DMS53 treated with DMSO at 0.1 percent for 48 hours (cell line): ENCODE data around the gene FAS.

Source experiments
- DNase-seq: peaks from one replicate; lab custom pipeline; 2025; ENCODE audit not compliant: unreplicated experiment; lab: John Stamatoyannopoulos, UW

Gene FAS

DNA sequence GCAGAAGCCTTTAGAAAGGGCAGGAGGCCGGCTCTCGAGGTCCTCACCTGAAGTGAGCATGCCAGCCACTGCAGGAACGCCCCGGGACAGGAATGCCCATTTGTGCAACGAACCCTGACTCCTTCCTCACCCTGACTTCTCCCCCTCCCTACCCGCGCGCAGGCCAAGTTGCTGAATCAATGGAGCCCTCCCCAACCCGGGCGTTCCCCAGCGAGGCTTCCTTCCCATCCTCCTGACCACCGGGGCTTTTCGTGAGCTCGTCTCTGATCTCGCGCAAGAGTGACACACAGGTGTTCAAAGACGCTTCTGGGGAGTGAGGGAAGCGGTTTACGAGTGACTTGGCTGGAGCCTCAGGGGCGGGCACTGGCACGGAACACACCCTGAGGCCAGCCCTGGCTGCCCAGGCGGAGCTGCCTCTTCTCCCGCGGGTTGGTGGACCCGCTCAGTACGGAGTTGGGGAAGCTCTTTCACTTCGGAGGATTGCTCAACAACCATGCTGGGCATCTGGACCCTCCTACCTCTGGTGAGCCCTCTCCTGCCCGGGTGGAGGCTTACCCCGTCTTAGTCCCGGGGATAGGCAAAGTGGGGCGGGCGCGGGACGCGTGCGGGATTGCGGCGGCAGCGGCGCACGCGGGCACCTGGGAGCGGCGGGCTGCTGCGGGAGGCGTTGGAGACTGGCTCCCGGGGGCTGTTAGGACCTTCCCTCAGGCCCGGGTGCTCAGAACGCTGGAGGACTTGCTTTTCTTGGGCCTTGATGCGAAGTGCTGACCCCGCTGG is at the start of gene FAS:
Gene FAS (plus strand): TSS at position 415 of the 777 bp plus-strand sequence. CDS start 79 bp downstream, at position 494.
- peak; percentile 19 for DNase-seq

DNA sequence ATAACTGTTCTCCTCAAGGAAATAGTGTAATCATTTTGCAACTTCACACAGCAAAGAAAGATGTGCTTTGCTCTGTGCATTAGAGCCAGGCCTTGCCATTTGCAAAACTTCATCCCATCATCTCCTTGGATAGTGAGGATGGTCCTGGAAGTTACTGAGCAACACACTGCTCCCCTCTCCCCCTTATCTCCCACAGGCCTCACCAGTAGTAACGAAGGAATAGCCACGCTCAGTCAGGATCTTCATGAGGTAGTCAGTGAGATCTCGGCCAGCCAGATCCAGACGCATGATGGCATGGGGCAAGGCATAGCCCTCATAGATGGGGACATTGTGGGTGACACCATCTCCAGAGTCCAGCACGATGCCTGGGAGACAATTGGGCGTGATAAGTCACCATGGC is 49.6 kb upstream of the FAS start:
- no peak for DNase-seq

DNA sequence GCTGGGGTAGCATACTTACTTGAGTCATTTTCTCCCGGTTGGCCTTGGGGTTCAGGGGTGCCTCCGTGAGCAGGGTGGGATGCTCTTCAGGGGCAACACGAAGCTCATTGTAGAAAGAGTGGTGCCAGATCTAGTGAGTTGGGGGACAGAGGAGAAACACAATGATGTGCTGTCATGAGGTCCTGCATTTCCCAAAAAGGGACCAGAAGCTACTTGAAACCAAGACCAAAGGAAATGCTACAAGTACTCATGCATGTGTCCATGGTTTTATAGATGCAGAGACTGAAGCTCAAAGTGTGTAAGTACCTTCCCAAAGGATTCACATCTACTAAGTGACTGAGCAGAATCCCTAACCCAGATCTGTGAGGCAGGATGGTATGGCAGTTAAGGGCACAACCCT is 46.8 kb upstream of the FAS start:
- DNase-seq, result no peak

DNA sequence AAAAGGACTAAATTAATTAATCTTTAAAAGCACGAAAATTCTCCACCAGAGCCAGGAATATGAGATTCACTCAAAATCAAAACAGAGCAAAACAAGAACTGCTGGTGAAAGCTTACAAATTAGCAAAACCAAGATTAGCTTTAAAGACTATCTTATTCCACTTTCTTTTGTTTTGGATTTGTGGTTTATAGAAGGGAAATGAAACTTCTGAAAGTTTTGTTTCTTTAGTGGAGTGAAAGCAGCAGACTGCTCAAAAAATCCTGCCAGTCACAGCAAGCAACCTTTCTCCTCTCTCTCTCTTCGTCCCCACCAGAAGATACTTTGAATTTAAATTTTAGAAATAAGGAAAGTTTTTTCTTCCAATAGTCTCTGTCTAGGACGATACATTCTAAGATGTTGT is 45.8 kb upstream of the FAS start:
- no peak for DNase-seq

DNA sequence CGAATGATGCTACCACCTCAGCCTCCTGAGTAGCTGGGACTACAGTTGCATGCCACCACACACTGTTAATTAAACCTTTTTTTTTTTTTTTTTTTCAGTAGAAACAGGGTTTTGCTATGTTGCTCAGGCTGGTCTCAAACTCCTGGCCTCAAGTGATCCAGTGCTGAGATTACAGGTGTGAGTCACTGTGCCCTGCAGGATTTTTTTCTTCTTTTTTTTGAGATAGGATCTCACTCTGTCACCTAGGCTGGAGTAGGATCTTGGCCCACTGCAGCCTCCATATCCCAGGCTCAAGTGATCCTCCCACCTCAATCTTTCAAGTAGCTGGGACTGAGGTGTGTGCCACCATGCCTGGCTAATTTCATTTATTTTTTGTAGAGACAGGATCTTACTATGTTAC is 44.4 kb upstream of the FAS start:
- no peak for DNase-seq

DNA sequence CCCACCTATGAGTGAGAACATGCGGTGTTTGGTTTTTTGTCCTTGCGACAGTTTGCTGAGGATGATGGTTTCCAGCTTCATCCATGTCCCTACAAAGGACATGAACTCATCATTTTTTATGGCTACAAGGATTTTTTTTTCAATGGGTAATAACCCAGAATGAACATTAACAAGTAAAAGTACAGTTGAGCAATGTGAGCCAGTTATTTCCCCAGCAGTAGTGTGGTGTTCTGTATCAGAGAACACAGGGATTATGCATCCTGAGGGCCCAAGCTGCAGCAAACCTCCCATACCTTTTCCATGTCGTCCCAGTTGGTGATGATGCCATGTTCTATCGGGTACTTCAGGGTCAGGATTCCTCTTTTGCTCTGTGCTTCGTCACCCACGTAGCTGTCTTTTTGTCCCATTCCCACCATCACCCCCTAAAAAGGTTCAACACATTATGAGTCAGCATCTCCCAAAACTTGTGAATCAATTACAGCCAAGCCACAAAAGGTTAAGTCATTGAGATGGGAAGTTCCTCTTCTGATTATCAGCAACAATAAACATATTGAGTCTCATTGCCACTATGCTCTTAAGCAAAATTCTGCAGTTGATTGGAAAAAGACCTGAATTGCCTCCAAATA is 43.5 kb upstream of the FAS start:
- no peak for DNase-seq

DNA sequence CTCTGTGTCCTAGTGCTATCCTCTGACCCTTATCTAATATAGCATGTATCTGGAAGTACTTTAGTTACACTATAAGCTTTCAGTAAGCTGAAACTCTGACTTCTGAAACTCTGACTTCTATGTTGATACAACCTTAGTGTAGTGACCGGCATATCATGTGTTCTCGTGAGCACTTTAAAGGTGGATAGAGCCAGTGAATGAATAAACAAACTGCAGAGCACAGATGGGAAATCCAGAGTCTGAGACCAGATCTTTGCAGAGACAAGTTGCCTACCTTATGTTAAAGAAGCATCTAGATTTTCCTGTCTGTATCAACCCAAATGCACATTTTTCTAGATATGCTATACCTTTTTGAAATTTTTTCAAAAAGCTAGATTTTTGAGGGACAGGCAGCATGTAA is 41.5 kb upstream of the FAS start:
- no peak for DNase-seq

DNA sequence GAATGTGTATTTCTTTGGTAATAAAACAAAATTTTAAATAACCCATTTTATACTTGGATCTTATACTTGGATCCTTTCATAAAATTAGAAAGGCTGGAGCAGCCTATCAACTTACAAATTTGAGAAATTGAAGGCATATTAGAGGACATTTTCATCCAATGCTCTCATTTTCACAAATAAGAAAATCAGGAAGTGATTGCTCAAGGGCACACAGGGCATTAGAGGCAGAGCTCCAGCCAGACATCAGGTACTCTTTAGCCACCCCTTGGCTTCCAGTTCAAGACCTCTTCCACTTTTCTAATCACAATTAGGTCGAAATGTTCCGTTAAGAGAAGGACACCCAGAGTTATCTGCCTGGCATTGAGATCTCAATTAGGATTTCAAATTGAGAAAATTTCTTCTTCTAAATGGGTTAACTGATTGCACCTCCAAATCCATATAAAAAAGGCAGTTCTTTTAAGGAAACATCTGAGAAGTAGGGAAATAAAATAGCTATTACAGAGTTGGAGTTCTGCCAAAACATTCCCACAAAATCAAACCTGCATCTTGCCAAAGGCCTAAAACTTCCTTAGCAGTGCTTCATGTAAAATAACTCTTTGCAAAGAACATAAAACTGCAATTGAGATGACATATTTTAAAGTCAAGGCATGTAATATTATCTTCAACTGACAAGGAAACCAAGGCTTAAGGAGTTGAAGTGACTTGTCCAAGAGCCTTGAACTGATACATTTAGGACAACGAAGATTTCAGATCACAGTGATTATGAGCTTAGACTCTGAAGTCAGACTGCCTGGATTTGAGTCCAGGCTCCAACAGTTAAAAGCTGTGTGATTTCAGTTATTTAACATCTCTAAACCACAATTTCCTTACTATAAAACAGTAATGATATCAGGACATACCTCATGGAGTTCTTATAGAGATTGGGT is 40.4 kb upstream of the FAS start:
- no peak for DNase-seq

DNA sequence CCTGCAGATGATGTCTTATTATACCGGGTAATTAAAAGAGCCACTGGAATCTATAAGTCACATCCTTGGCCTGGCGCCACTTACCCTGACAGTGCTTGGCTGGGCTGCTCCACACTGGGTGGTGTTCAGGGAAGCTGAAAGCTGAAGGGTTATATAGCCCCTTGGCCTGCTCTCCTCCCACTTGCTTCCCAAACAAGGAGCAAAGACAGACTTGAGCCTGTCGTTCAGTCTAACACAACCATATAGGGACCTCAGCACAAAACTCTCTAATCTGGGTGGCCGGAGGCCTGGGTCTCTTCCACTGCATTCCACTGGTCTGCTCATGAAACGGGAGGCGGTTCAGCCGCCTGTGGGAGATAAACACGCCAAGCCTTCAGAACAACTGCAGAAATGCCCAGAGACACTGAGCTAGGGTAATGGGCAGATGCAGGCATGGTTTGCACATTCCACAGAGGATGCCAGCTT is 37.9 kb upstream of the FAS start, which contains the start of gene ACTA2:
Gene ACTA2 (minus strand): TSS at position 127 of the 465 bp plus-strand sequence. CDS start 3,843 bp downstream, outside the sequence.
- DNase-seq, result no peak

DNA sequence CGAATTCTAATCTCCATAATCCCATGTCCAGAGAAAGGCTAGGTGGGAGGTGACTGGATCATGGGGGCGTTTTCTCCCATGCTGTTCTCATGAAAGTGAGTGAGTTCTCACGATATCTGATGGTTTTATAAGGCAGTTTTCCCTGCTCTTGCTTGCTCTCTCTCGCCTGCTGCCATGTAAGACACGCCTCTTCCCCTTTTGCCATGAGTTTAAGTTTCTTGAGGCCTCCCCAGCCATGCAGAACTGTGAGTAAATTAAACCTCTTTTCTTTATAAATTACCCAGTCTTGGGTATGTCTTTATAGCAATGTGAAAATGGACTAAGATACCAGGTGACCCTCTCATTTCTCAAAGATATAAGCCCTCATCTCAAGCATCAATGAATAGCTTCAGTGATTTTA is 36.9 kb upstream of the FAS start:
- no peak for DNase-seq

DNA sequence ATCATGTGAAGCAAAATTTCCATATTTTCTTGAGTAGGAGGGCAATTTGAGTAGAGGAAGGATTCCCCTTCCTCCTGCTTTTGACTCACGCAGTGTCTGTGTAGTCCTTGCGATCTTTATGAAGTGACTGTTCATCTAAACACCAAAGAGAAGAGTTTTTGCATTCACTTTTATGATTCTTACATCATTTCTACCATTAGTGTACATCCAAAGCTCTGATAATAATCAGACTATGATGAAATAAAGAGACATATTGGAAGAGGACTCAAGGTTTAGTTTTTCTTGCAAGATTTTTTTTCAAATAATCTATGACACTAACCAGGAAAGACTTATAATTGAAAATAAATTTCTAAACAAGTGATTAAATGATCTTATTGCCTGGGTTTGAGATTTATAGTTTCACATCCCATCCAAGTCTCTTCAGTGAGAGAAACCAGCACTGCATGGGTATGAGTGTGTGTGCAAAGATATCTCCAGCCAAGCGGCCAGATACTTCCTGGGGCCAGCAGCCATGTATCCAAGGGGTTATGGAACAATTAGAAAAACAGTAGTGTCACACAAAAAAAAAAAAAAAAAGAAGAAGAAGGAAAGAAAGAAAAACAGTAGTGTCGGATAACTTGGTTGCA is 36.0 kb upstream of the FAS start:
- no peak for DNase-seq

DNA sequence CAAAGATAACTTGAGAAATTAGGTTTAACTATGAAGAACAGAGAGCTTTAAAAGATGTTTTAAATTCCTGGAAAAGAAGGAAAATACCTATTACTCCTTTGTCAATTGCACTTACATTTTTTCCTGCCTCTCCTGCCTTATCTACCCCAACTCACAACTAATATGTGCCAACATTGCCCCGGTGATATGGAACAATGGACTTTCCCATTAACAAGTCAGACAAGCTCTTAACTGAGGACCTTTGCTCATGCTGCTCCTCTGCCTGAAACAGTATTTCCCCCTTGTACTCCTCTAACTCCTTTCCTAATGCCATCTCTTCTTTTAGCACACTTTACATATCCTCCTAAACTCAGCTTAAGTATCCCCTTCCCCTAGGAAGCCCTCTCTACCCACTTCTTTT is 33.2 kb upstream of the FAS start:
- DNase-seq, result no peak

DNA sequence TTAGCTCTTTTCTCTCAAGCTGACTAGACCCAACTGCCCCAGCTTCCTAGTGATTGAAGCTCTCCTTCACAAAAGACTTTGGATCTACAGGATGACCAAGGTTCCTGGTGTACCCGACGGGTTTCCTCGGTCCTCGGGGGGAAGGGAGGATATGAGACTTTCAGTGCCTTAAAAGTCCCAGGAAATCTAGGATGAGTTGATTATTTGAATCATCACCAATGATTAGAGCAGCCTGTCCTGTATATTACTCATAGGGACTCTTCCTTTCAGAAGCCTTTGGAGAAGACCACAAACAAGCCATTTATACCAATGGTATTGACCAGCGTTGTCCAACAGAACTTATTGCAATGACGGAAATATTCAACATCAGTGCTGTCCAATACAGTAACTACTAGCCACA is 31.9 kb upstream of the FAS start:
- DNase-seq, result no peak

DNA sequence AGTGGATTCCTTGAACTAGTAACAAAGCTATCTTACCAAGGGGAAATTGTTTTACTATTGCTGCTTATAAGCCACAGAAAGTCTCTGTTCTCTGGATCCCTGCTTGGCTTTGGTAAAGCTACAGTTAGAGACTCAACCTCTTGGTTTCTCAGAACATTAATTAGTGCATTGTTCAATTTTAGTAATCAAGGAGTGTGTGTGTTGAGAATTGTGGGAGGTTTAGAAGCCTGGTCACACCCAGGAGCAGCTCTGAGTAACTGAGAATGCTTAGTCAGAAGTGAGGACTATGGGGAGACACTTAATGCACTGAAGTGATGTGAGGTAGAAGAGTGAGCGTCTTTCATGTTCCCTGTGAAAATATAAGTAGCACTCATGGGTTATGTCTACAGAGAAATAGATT is 29.8 kb upstream of the FAS start:
- no peak for DNase-seq

DNA sequence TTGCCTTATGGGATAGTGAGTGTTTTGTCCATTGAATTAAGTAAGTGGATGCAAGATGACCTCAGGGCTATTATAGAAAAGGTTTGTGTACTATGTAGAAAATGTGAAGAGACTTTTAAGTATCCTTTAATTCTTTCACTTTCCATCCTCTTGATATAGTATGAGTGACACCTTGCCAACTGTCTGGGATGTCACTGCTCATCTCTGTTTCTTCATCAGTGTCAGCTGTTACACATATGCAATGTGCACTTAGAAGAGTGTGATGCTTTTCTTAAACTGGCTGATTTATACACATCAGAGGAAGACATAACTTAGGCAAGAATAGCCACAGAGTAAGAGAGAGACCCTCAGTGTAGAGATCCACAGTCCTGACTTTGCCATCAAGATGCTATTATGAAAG is 29.3 kb upstream of the FAS start:
- DNase-seq, result no peak

DNA sequence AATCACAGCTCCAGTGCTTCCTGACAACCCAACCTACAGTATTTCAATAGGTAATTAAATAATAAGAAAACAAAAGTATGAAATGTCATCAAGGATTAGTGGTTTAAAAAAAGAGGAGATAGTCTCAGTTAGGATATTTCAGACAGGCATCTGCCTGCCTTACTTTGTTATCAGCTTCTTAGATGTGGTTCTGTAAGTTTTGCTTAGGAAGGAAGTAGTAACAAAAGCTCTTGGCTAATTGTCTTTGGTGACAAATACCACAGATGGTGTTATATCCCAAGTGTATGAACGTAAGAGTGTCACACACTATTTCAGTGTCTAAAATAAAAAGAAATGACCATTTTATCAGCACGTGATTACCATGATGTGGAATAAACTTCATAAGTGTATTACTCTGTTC is 28.3 kb upstream of the FAS start:
- DNase-seq, result no peak

DNA sequence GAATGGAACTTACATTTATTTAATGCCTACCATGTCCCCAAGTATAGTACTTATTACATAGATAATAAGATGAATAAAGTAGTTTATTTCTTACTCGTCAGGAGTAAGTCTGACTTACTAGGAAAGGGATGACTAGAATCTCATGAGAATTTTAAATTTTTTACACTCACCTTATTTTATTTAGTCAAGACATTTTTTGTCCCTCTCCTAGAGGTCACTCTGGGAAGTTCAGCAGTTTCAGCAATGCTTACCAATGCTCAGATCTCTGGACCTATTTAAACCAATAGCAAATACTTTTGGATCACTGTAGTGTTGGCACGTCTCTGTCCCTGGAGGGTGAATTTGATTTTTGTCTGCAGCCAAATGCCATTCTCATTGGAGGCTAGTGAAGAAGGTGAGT is 27.3 kb upstream of the FAS start:
- DNase-seq, result no peak

DNA sequence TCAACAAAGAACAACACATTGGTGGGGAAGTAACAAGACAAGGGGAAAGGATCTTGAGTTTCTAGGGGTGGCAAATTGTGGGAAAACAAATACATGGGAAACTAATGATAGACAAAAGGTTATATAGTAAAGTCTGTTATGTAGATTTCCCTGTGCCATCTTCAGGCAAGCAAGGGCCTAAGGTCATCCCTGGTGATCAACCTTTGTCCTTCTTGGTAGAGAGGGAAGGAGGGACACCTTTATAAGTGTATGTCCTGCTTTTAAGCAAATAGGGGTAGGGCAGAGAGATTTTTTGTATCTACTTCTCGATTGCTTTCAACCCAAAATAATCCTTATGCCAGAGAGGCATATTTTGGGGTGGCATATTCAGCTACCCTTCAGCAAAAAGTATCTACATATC is 26.2 kb upstream of the FAS start:
- DNase-seq, result no peak

DNA sequence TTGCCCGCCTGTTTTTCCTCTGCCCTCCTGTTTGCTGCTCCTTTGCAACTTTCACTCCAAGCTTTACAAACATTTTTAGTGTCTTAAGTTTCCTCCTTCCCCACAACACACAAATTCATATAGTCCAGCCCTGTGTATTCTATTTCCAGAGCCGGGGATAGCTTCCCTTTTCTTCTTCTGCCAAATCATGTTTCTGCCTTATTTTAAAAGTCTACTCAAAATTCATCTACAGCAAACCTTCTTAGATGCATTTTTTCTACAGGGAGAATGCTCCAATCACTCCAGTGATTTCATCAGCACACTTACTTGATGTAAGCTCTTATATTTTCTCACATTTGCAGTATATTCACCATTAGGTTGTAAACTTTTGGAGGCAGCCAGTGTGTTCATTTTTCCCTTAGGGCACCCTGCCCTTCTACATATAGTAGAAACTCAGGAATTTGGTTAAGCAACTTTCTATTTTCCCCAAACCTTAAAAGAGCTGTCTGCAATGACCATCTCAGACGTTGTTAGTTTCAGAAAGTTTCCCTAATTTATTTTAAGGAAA is 25.7 kb upstream of the FAS start:
- DNase-seq, result no peak

DNA sequence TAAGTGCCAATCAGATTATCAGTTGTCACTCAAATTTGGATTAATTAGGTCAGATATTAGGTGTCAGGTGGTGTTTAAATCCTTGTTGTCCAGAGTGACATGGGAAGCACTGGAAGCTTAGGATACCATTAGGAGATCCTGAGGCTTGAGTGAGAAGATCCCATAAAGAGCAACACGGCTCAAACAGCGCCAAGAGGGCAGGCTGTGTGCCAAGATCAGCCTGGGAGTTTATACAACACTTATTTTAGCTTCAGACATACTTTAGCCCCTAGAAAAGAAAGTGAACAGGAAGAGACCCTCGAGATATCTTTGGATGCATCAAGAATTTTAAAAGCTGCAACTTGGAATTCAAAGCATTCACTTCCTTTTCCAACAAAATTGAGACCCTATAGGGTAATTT is 23.8 kb upstream of the FAS start:
- no peak for DNase-seq

DNA sequence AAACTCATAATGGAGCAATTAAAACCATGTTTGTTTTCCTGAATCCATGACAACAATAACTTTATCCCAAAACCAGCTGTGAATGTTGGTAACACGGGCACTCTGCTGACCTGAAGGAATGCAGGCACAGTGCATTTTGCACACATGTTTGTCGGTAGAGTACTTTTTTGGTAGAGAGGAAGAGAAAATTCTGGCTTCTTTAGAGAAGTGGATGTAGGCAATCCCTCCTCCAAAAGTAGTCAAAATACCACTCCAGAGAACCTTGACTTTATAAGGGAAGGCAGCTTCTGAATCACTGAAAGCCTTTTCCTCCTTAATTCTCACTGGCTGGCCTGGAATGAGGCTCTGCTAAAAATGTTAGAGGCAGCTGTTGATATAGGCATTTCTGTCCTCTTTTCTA is 22.2 kb upstream of the FAS start:
- no peak for DNase-seq
